HG02642 (cell line): ENCODE results near the gene RTP2.
"Not testable (repeated sequence)": the region's sequence is repeated elsewhere in the genome, so short reads cannot be mapped to it uniquely, and the experiment has no call there.

Experiments
- ATAC-seq: cut with Tn5 transposase; IDR thresholded peaks from one replicate; pipeline ENCODE4 v1.9.1; 2021; ENCODE audit warnings: mild to moderate bottlenecking; ENCODE audit not compliant: unreplicated experiment, poor library complexity

Gene RTP2

GRCh38 chr3:187717572-187717971 lies 15.2 kb upstream of the RTP2 start:
- no peak for ATAC-seq

GRCh38 chr3:187714404-187714979 lies 12.1 kb upstream of the RTP2 start:
- peak; percentile 93 for ATAC-seq

GRCh38 chr3:187713504-187713903 lies 11.1 kb upstream of the RTP2 start:
- ATAC-seq: no peak

DNA sequence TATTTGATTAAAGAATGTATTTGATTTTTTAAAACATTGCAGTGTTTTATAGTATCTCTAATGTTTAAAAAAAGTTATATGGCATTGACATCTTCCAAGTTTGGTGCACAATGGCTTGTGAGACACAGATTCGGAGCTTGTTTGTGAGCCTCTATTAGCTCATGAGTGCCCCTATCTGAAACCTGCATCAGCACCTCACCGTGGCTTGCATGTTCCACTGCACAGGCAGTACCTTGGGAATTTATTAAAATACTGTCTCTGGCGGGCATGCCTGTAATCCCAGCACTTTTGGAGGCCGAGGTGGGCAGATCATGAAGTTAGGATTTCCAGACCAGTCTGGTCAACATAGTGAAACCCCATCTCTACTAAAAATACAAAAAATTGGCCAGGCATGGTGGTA lies 6.8 kb upstream of the RTP2 start:
- no peak for ATAC-seq

DNA sequence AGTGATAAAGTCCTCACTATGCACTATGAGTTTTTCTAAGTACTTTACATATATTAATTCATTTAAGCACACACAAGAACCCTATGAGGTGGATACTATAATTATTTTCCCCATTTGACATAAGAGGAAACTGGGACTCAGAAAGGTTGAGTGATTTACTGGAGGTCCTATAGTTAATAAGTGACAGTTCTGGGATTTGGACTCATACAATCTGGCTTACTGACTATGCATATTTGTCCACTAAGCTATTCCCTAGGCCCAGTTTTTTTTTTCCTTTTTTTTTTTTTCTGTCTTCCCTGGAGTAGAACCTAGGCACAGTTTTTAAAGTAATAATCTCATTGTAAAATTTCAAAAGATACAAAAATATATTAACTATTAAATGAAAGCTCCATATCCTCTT lies 6.3 kb upstream of the RTP2 start:
- ATAC-seq: no peak

- no peak for ATAC-seq
These were observed 4.6 kb upstream of the RTP2 start for GRCh38 chr3:187706971-187707370.

DNA sequence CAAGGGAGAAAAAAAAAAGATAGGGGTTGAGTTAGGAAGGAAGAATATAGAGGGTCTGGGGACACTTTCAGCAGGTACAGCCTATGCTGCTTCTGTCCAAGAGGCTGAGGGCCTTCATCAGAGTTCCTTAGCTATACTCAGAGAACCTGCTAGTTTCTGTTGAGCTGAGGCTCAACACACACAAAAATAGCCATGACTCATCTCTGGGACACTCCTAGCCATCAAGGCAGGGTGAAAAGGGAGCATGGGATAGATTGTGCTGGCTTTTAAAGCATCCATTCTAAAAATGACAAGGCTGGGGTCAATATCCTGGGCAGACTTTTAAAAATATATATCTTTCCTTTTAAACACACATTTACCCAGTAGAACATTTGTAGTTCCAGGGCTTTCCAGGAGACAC lies 2.8 kb upstream of the RTP2 start:
- ATAC-seq: no peak

- no peak for ATAC-seq
These were observed 2.1 kb downstream of the RTP2 start for GRCh38 chr3:187700249-187700648.

DNA sequence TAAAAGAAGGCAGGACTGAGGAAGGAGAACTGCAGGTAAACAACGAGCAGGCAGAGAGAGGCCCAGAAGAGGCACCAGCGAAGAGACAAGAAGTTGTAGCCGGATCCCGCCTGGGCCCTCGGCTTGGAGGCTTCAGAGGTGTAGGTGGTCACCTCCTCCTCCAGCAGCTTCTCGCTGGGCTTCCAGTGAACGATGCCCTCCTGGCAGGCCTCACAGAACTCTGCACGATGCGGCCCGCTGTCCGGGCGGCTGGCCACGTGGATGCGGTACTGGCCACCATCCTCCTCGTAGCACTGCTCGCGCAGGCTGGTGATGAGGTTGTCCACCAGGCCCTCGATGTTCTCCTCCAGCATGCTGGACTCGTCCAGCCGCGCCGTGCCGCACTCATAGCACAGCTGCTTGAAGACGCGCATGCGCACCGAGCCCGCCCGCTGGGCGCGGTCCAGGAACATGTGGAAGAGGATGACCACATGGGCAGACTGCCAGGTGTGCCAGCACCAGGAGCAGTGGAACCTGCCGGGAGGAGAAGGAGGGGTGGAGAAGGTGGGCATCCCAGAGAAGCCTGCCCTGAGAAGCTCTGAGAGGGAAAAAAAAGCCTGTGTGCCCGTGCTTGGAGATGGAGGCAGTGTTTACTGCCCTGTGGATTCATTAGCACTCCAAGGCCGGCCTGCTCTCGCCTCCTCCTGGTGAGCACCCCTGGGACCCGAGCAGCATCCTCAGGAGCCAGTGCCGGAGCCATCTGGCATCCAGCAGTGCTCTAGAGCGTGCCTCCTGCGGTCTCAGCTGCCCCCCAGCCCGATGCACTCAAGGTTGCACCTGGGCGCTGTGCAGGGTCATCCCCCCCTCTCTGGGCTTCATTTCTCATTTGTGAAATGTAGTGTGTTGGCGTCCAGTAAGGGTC lies 3.6 kb downstream of the RTP2 start:
- ATAC-seq: no peak

DNA sequence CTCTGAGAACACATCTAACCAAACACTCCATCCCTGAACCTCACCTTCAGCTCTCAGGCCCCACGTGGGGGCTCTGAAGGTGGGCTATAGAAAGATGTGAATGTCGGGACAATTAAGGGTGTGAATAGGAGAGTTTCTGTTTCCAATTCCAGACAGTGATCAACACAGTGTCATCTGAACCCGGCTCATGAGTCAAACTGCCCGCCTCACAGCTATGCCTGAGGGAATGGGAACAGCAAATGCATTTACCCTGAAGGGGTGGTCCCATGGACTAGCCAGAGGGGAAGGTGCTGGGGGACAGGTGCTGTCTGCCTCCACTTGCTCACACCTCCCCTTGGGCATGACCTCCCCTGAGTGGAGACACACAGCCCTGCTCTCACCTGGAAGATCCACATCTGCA lies 6.3 kb downstream of the RTP2 start:
- no peak for ATAC-seq

GRCh38 chr3:187695449-187695848 lies 6.9 kb downstream of the RTP2 start:
- ATAC-seq: no peak

DNA sequence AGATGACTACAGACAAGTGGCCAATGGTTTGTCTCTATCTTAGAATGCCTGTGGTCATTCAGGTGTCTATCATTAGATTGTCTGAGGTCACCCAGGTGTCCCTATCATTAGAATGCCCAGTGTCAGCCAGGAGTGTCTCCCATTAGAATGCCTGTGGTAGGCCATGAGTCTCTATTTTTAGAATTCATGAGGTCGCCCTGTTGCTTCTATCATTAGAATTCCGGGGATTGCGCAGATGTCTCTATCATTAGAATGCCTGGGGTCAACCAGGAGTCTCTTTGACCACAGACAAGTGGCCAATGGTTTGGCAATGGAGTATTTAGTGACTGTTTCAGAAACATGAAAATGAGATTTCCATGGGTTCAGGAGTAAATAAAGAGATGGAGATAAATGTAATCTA lies 7.6 kb downstream of the RTP2 start:
- no peak for ATAC-seq

GRCh38 chr3:187693431-187693830 lies 8.9 kb downstream of the RTP2 start:
- no peak for ATAC-seq

- ATAC-seq: no peak
These were observed 12.4 kb downstream of the RTP2 start for GRCh38 chr3:187689984-187690383.

- ATAC-seq: no peak
These were observed 15.6 kb downstream of the RTP2 start for GRCh38 chr3:187686621-187687273.

GRCh38 chr3:187685948-187686347 lies 16.4 kb downstream of the RTP2 start:
- no peak for ATAC-seq

- no peak for ATAC-seq
These were observed 17.5 kb downstream of the RTP2 start for GRCh38 chr3:187684880-187685279.

DNA sequence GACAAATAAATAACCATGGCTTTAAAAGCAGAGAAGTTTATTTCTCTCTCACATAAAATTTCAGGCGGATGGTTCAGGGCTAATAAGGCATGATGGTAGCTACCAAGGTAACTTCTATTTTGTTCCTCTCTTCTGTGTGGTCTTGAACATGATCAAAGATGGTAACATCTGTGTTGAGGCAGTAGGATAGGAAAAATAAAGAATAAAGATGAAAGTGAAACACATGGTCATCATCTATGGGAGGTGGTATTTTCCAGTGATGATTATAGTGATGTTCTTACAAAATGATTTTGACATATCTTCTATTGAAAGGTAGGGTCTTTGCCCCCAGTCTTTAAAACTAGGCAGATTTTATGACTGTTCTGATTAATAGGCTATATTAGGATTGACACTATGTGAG lies 17.9 kb downstream of the RTP2 start:
- ATAC-seq: no peak

DNA sequence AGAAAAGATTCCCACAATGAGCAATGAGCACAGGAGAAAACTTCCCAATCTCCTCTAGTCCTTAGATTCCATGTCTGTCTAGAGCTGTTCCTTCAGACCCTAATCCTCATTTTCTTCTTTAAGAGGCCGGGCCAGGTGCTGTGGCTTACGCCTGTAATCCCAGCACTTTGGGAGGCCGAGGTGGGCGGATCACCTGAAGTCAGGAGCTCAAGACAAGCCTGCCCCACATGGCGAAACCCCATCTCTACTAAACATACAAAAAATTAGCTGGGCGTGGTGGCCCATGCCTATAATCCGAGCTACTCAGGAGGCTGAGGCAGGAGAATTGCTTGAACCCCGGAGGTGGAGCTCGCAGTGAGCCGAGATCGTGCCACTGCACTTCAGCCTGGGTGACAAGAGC lies 20.6 kb downstream of the RTP2 start:
- ATAC-seq: not testable (repeated sequence)

DNA sequence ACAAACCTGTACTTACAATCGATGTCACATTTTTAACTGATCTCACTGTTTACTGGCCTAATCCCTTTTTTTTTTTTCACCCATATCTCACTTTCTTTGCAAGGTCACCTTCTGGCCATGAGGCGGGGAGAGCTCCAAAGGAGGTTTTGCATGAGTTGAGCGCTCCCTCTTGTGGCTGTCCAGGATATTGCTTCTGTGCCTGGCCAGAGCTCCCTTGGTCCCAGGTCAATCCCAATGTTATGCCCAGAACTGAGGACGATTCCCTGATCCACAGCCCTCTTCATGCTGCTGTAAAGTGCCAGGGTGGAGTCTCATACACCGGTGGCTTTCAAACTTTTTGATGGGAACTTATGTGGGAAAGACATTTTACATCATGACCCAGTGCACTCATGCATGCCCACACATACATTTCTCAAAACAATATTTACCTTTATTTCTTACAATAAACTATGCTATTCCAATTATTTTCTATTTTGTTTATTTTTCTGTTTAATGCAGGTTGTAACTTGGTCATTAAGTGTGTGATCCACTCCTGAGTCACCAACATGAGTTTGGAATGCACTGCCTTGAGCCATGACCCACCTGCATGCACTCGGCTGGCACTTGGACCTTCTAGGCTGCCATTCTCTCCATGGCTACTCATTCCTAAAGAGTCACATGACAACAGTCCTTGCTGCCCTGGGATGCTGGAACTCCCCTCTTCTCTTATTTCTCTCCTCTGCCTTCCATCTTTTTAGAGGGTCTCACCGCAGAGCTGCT lies 22.5 kb downstream of the RTP2 start:
- ATAC-seq: peak; percentile 79
